SK-N-MC (cell line): ENCODE data around the gene JPH3.

Experiments used
- EZH2 ChIP-seq: fragments of 200-600 bp; sonication (generic); IDR thresholded peaks from one replicate; pipeline ENCODE4 v1.6.1; 2017; ENCODE audit warnings: antibody characterized with exemption
- FOXP2 ChIP-seq: optimal IDR thresholded peaks from 2 replicates; pipeline ENCODE3; 2011; ENCODE audit warnings: mild to moderate bottlenecking, moderate library complexity; ENCODE audit not compliant: insufficient read depth; ENCODE audit errors: extremely low read length, control extremely low read depth
- POLR2AphosphoS5 ChIP-seq: IDR thresholded peaks from 2 replicates; pipeline ENCODE4 v1.6.1; 2012; ENCODE audit warnings: mild to moderate bottlenecking, low read depth, low read length, borderline replicate concordance

GRCh38 chr16:87661561-87661960 lies 59.3 kb downstream of the JPH3 start:
- TF ChIP-seq EZH2 (no peak), POLR2AphosphoS5 (no peak), FOXP2 (no peak)
